ENCODE measurements around the gene TLCD5. TPM values are rescaled to one million over a fixed set of nuclear protein-coding genes. Genes with fewer than 3 reads are reported as not detected.

Gene TLCD5
- total and polyA plus RNA-seq, 2 donors: 4.6 to 11.2 TPM

- WGBS: 71% methylated on average over 6 of the region's 6 CpGs
- Histone ChIP-seq H3K4me1 (ENCODE audit: insufficient read depth) (no peaks in the 10 kb centered on the region), H3K4me3 (ENCODE audit: low read depth, low read length) (no peak overlapping the region), H3K36me3 (ENCODE audit: insufficient read depth) (no peaks in the 10 kb centered on the region), H3K27ac (ENCODE audit: low read depth) (no peak overlapping the region)
- DNase-seq (ENCODE audit: extremely low spot score): no peak
Measured at GRCh38 chr11:120354779-120355178, 29.7 kb downstream of the TLCD5 start.

GRCh38 chr11:120357620-120358019 is 32.5 kb downstream of the TLCD5 start:
- Histone ChIP-seq H3K36me3 (ENCODE audit: insufficient read depth) (no peaks in the 10 kb centered on the region), H3K4me1 (ENCODE audit: insufficient read depth) (no peaks in the 10 kb centered on the region), H3K4me3 (ENCODE audit: low read depth, low read length) (no peak overlapping the region), H3K27ac (ENCODE audit: low read depth) (no peak overlapping the region)
- no peak for DNase-seq (ENCODE audit: extremely low spot score)
- 95% methylated on average over 6 of the region's 6 CpGs for WGBS

GRCh38 chr11:120358729-120359128 is 33.6 kb downstream of the TLCD5 start:
- DNase-seq (ENCODE audit: extremely low spot score): no peak
- Histone ChIP-seq H3K36me3 (ENCODE audit: insufficient read depth) (no peaks in the 10 kb centered on the region), H3K27ac (ENCODE audit: low read depth) (no peak overlapping the region), H3K4me1 (ENCODE audit: insufficient read depth) (no peaks in the 10 kb centered on the region), H3K4me3 (ENCODE audit: low read depth, low read length) (no peak overlapping the region)
- 95% methylated on average over 3 of the region's 3 CpGs for WGBS

- no peak overlapping the region for H3K4me3 ChIP-seq (ENCODE audit: low read depth, low read length)
- H3K4me1 ChIP-seq (ENCODE audit: insufficient read depth): no peaks in the 10 kb centered on the region
- DNase-seq (ENCODE audit: extremely low spot score): no peak
- no peak overlapping the region for H3K27ac ChIP-seq (ENCODE audit: low read depth)
- no peaks in the 10 kb centered on the region for H3K36me3 ChIP-seq (ENCODE audit: insufficient read depth)
Measured at GRCh38 chr11:120363436-120363835, 38.3 kb downstream of the TLCD5 start.

GRCh38 chr11:120365512-120365911 is 40.4 kb downstream of the TLCD5 start:
- Histone ChIP-seq H3K27ac (ENCODE audit: low read depth) (no peak overlapping the region), H3K36me3 (ENCODE audit: insufficient read depth) (no peaks in the 10 kb centered on the region), H3K4me1 (ENCODE audit: insufficient read depth) (no peaks in the 10 kb centered on the region), H3K4me3 (ENCODE audit: low read depth, low read length) (no peak overlapping the region)
- no peak for DNase-seq (ENCODE audit: extremely low spot score)

GRCh38 chr11:120372296-120372695 is 47.2 kb downstream of the TLCD5 start:
- H3K4me3 ChIP-seq (ENCODE audit: low read depth, low read length): no peak overlapping the region
- peaks cover 2% of the 10 kb centered on the region for H3K4me1 ChIP-seq (ENCODE audit: insufficient read depth)
- H3K27ac ChIP-seq (ENCODE audit: low read depth): no peak overlapping the region
- H3K36me3 ChIP-seq (ENCODE audit: insufficient read depth): no peaks in the 10 kb centered on the region
- DNase-seq (ENCODE audit: extremely low spot score): no peak

GRCh38 chr11:120375076-120375475 is 50.0 kb downstream of the TLCD5 start:
- DNase-seq (ENCODE audit: extremely low spot score): no peak
- WGBS: 82% methylated on average over 3 of the region's 3 CpGs
- Histone ChIP-seq H3K4me3 (ENCODE audit: low read depth, low read length) (no peak overlapping the region), H3K4me1 (ENCODE audit: insufficient read depth) (peaks cover 2% of the 10 kb centered on the region), H3K27ac (ENCODE audit: low read depth) (no peak overlapping the region), H3K36me3 (ENCODE audit: insufficient read depth) (no peaks in the 10 kb centered on the region)

GRCh38 chr11:120376547-120377182 is 51.6 kb downstream of the TLCD5 start:
- Histone ChIP-seq H3K36me3 (ENCODE audit: insufficient read depth) (no peaks in the 10 kb centered on the region), H3K27ac (ENCODE audit: low read depth) (no peak overlapping the region), H3K4me1 (ENCODE audit: insufficient read depth) (peaks cover 6% of the 10 kb centered on the region), H3K4me3 (ENCODE audit: low read depth, low read length) (no peak overlapping the region)
- 67% methylated on average over 6 of the region's 6 CpGs for WGBS
- no peak for DNase-seq (ENCODE audit: extremely low spot score)

GRCh38 chr11:120378474-120378873 is 53.4 kb downstream of the TLCD5 start:
- WGBS: 82% methylated on average over 3 of the region's 3 CpGs
- Histone ChIP-seq H3K4me3 (ENCODE audit: low read depth, low read length) (no peak overlapping the region), H3K36me3 (ENCODE audit: insufficient read depth) (no peaks in the 10 kb centered on the region), H3K27ac (ENCODE audit: low read depth) (no peak overlapping the region), H3K4me1 (ENCODE audit: insufficient read depth) (peaks cover 6% of the 10 kb centered on the region)
- DNase-seq (ENCODE audit: extremely low spot score): no peak

- WGBS: 90% methylated on average over 7 of the region's 7 CpGs
- H3K27ac ChIP-seq (ENCODE audit: low read depth): no peak overlapping the region
- H3K36me3 ChIP-seq (ENCODE audit: insufficient read depth): no peaks in the 10 kb centered on the region
- peaks cover 4% of the 10 kb centered on the region for H3K4me1 ChIP-seq (ENCODE audit: insufficient read depth)
- DNase-seq (ENCODE audit: extremely low spot score): no peak
- H3K4me3 ChIP-seq (ENCODE audit: low read depth, low read length): no peak overlapping the region
Measured at GRCh38 chr11:120381401-120381800, 56.3 kb downstream of the TLCD5 start.

Small RNA genes lying within 50 kb of the gene (small RNA-seq; reads per million reads assigned to genes)
- 4,595 reads per million, percentile 100 among the genes with 10 or more reads in this experiment for gene RF00100

Other genes starting within 250 kb of the TLCD5 start
- gene TRIM29, start 187.2 kb upstream of the TLCD5 start, total RNA-seq: 32.3 TPM
- 37.5 TPM for gene TRIM29, start 187.2 kb upstream of the TLCD5 start, polyA plus RNA-seq
- 25.5 TPM for gene OAF, start 114.3 kb upstream of the TLCD5 start, total RNA-seq
- 50.2 TPM for gene OAF, start 114.3 kb upstream of the TLCD5 start, polyA plus RNA-seq
- gene POU2F3, start 85.2 kb upstream of the TLCD5 start, total RNA-seq: 0.58 TPM
- gene POU2F3, start 85.2 kb upstream of the TLCD5 start, polyA plus RNA-seq: 0.44 TPM
- gene ARHGEF12, start 11.1 kb downstream of the TLCD5 start, total RNA-seq: 167 TPM
- gene ARHGEF12, start 11.1 kb downstream of the TLCD5 start, polyA plus RNA-seq: 33.7 TPM
- 0.37 TPM for gene GRIK4, start 186.4 kb downstream of the TLCD5 start, total RNA-seq
- gene GRIK4, start 186.4 kb downstream of the TLCD5 start, polyA plus RNA-seq: 0.05 TPM